Measurements from ENCODE around the gene DDB1.

Gene DDB1

GRCh38 chr11:61334434-61335354 lies 1.8 kb upstream of the DDB1 start:
- DNase-seq, result no peak

GRCh38 chr11:61333550-61334433 lies 887 bp upstream of the DDB1 start:
- no peak for DNase-seq

- DNase-seq, result peak in 1 of 2 experiments; percentile 8
Measured at GRCh38 chr11:61332281-61332796, 566 bp downstream of the DDB1 start.

- DNase-seq, result peak; percentile 60 to 64
Measured at GRCh38 chr11:61331651-61332050, 1.3 kb downstream of the DDB1 start.

- DNase-seq, result no peak
Measured at GRCh38 chr11:61329871-61330270, 3.0 kb downstream of the DDB1 start.

GRCh38 chr11:61328351-61328750 lies 4.6 kb downstream of the DDB1 start:
- no peak for DNase-seq

GRCh38 chr11:61327669-61328071 lies 5.2 kb downstream of the DDB1 start:
- DNase-seq, result no peak

GRCh38 chr11:61325649-61326414 lies 7.1 kb downstream of the DDB1 start:
- no peak for DNase-seq

GRCh38 chr11:61315260-61315659 lies 17.6 kb downstream of the DDB1 start:
- DNase-seq, result no peak

- no peak for DNase-seq
Measured at GRCh38 chr11:61310749-61311148, 22.2 kb downstream of the DDB1 start.

GRCh38 chr11:61309739-61310138 lies 23.2 kb downstream of the DDB1 start:
- no peak for DNase-seq

GRCh38 chr11:61309141-61309540 lies 23.8 kb downstream of the DDB1 start:
- no peak for DNase-seq

- DNase-seq, result no peak
Measured at GRCh38 chr11:61307354-61307753, 25.6 kb downstream of the DDB1 start.

GRCh38 chr11:61306221-61306620 lies 26.7 kb downstream of the DDB1 start:
- no peak for DNase-seq

GRCh38 chr11:61305417-61305816 lies 27.5 kb downstream of the DDB1 start:
- DNase-seq, result no peak

- no peak for DNase-seq
Measured at GRCh38 chr11:61303725-61304124, 29.2 kb downstream of the DDB1 start.

GRCh38 chr11:61302550-61302949 lies 30.4 kb downstream of the DDB1 start:
- DNase-seq, result no peak

- no peak for DNase-seq
Measured at GRCh38 chr11:61298663-61299244, 34.2 kb downstream of the DDB1 start.

- DNase-seq, result no peak
Measured at GRCh38 chr11:61297746-61298145, 35.2 kb downstream of the DDB1 start.

GRCh38 chr11:61297341-61297740 lies 35.6 kb downstream of the DDB1 start:
- DNase-seq, result no peak

GRCh38 chr11:61295596-61295926 lies 37.3 kb downstream of the DDB1 start:
- DNase-seq, result no peak
